ENCODE results near the gene PHKB.

GRCh38 chr16:47481698-47482374 is 20.7 kb downstream of the PHKB start:
- no peak for TF ChIP-seq POLR2AphosphoS5 (IDR thresholded peaks at IDR 0.05; ENCODE audit: insufficient read depth, low read depth, low read length)
- TF ChIP-seq, protein P1, sequence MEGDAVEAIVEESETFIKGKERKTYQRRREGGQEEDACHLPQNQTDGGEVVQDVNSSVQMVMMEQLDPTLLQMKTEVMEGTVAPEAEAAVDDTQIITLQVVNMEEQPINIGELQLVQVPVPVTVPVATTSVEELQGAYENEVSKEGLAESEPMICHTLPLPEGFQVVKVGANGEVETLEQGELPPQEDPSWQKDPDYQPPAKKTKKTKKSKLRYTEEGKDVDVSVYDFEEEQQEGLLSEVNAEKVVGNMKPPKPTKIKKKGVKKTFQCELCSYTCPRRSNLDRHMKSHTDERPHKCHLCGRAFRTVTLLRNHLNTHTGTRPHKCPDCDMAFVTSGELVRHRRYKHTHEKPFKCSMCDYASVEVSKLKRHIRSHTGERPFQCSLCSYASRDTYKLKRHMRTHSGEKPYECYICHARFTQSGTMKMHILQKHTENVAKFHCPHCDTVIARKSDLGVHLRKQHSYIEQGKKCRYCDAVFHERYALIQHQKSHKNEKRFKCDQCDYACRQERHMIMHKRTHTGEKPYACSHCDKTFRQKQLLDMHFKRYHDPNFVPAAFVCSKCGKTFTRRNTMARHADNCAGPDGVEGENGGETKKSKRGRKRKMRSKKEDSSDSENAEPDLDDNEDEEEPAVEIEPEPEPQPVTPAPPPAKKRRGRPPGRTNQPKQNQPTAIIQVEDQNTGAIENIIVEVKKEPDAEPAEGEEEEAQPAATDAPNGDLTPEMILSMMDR (IDR thresholded peaks at IDR 0.05; ENCODE audit: extremely low read depth in 1 of 2, insufficient read depth in 1 of 2, low read depth in 1 of 2, low read length in 2 of 2), result no peak
- TF ChIP-seq GATA2 (IDR thresholded peaks at IDR 0.05; ENCODE audit: insufficient read depth, insufficient read length, low read depth, low read length), result no peak

Data from endothelial cell of umbilical vein (primary cell).